ACC112 (cell line): ENCODE results near the gene IDH1.

Source experiments
- H2AFZ ChIP-seq: fragments of 200-600 bp; sonication (generic); one replicate; pipeline ENCODE4 v1.6.0; 2017; ENCODE audit warnings: antibody characterized with exemption, low read length; ENCODE audit not compliant: unreplicated experiment
- H3K27ac ChIP-seq: fragments of 200-600 bp; sonication (generic); 2 replicates; pipeline ENCODE4 v1.5.1; 2014; ENCODE audit warnings: low read depth, mild to moderate bottlenecking, antibody characterized with exemption, low read length, moderate library complexity
- H3K27me3 ChIP-seq: fragments of 200-600 bp; sonication (generic); 2 replicates; pipeline ENCODE4 v1.6.1; 2014; ENCODE audit warnings: mild to moderate bottlenecking, antibody characterized with exemption, low read length, moderate library complexity, mixed read lengths; ENCODE audit not compliant: insufficient read depth
- H3K36me3 ChIP-seq: fragments of 200-600 bp; sonication (generic); 2 replicates; pipeline ENCODE4 v1.6.1; 2016; ENCODE audit warnings: mild to moderate bottlenecking, antibody characterized with exemption, low read length, moderate library complexity, mixed read lengths; ENCODE audit not compliant: insufficient read depth
- H3K4me1 ChIP-seq: fragments of 200-600 bp; sonication (generic); one replicate; pipeline ENCODE4 v1.6.1; 2016; ENCODE audit warnings: low read length, mixed read lengths; ENCODE audit not compliant: insufficient read depth, unreplicated experiment, control insufficient read depth
- H3K4me3 ChIP-seq: fragments of 200-600 bp; sonication (generic); 2 replicates; pipeline ENCODE4 v1.5.1; 2014; ENCODE audit warnings: mild to moderate bottlenecking, low read depth, low read length
- H3K79me2 ChIP-seq: fragments of 200-600 bp; sonication (generic); one replicate; pipeline ENCODE4 v1.6.0; 2016; ENCODE audit warnings: low read length; ENCODE audit not compliant: control insufficient read depth, unreplicated experiment, insufficient read depth

Gene IDH1

GRCh38 chr2:208210688-208211451 lies 44.0 kb downstream of the IDH1 start:
- Histone ChIP-seq H3K4me3 (no peak overlapping the region), H3K27ac (no peak overlapping the region), H3K36me3 (no peaks in the 10 kb centered on the region), H2AFZ (no peak overlapping the region), H3K4me1 (no peaks in the 10 kb centered on the region), H3K79me2 (no peaks in the 10 kb centered on the region), H3K27me3 (no peaks in the 10 kb centered on the region)

GRCh38 chr2:208208335-208209085 lies 46.4 kb downstream of the IDH1 start:
- no peaks in the 10 kb centered on the region for H3K4me1 ChIP-seq
- H3K27me3 ChIP-seq, result no peaks in the 10 kb centered on the region
- H2AFZ ChIP-seq, result no peak overlapping the region
- H3K36me3 ChIP-seq, result no peaks in the 10 kb centered on the region
- no peak overlapping the region for H3K4me3 ChIP-seq
- no peaks in the 10 kb centered on the region for H3K79me2 ChIP-seq
- H3K27ac ChIP-seq, result no peak overlapping the region

GRCh38 chr2:208207769-208208168 lies 47.1 kb downstream of the IDH1 start:
- H3K27me3 ChIP-seq, result no peaks in the 10 kb centered on the region
- no peaks in the 10 kb centered on the region for H3K36me3 ChIP-seq
- no peak overlapping the region for H3K27ac ChIP-seq
- no peak overlapping the region for H2AFZ ChIP-seq
- no peak overlapping the region for H3K4me3 ChIP-seq
- no peaks in the 10 kb centered on the region for H3K79me2 ChIP-seq
- H3K4me1 ChIP-seq, result no peaks in the 10 kb centered on the region

- Histone ChIP-seq H3K27me3 (no peaks in the 10 kb centered on the region), H3K79me2 (no peaks in the 10 kb centered on the region), H3K4me1 (no peaks in the 10 kb centered on the region), H3K36me3 (no peaks in the 10 kb centered on the region), H3K4me3 (no peak overlapping the region), H2AFZ (no peak overlapping the region), H3K27ac (no peak overlapping the region)
Measured at GRCh38 chr2:208204166-208204565, 50.7 kb downstream of the IDH1 start.

GRCh38 chr2:208195531-208195930 lies 59.3 kb downstream of the IDH1 start:
- Histone ChIP-seq H3K27ac (no peak overlapping the region), H3K27me3 (no peaks in the 10 kb centered on the region), H3K79me2 (no peaks in the 10 kb centered on the region), H3K36me3 (no peaks in the 10 kb centered on the region), H3K4me3 (no peak overlapping the region), H3K4me1 (no peaks in the 10 kb centered on the region), H2AFZ (no peak overlapping the region)

GRCh38 chr2:208192611-208193236 lies 62.1 kb downstream of the IDH1 start:
- Histone ChIP-seq H3K36me3 (no peaks in the 10 kb centered on the region), H3K4me1 (no peaks in the 10 kb centered on the region), H3K27me3 (0 out of 2 replicates have a peak, but pooled peaks cover 4% of the 10 kb centered on the region), H2AFZ (no peak overlapping the region), H3K79me2 (no peaks in the 10 kb centered on the region), H3K27ac (no peak overlapping the region), H3K4me3 (no peak overlapping the region)

GRCh38 chr2:208189810-208190503 lies 64.9 kb downstream of the IDH1 start, which contains the start of gene C2orf80:
Gene C2orf80, minus strand, starts transcription at chr2:208190030. Its CDS starts 3,044 bp downstream, at chr2:208186986.
- H3K36me3 ChIP-seq, result no peaks in the 10 kb centered on the region
- no peak within 1 kb of the TSS for H3K4me3 ChIP-seq
- peaks cover 15% of the 10 kb centered on the region for H3K27me3 ChIP-seq
- H3K27ac ChIP-seq, result no peak within 1 kb of the TSS
- H3K79me2 ChIP-seq, result no peaks in the 10 kb centered on the region
- no peak within 1 kb of the TSS for H2AFZ ChIP-seq
- H3K4me1 ChIP-seq, result no peaks in the 10 kb centered on the region

- no peaks in the 10 kb centered on the region for H3K79me2 ChIP-seq
- no peaks in the 10 kb centered on the region for H3K4me1 ChIP-seq
- peaks cover 22% of the 10 kb centered on the region for H3K27me3 ChIP-seq
- H3K27ac ChIP-seq, result no peak overlapping the region
- no peak overlapping the region for H2AFZ ChIP-seq
- H3K36me3 ChIP-seq, result no peaks in the 10 kb centered on the region
- H3K4me3 ChIP-seq, result no peak overlapping the region
Measured at GRCh38 chr2:208189069-208189809, 65.6 kb downstream of the IDH1 start.

GRCh38 chr2:208186893-208187292 lies 68.0 kb downstream of the IDH1 start:
- Histone ChIP-seq H3K36me3 (no peaks in the 10 kb centered on the region), H3K4me1 (no peaks in the 10 kb centered on the region), H3K4me3 (no peak overlapping the region), H3K79me2 (no peaks in the 10 kb centered on the region), H2AFZ (no peak overlapping the region), H3K27ac (no peak overlapping the region), H3K27me3 (peaks cover 33% of the 10 kb centered on the region)

GRCh38 chr2:208186465-208186864 lies 68.4 kb downstream of the IDH1 start:
- Histone ChIP-seq H3K79me2 (no peaks in the 10 kb centered on the region), H3K27ac (no peak overlapping the region), H2AFZ (no peak overlapping the region), H3K4me1 (no peaks in the 10 kb centered on the region), H3K4me3 (no peak overlapping the region), H3K36me3 (no peaks in the 10 kb centered on the region), H3K27me3 (peaks cover 33% of the 10 kb centered on the region)
